ENCODE data around the gene LHX3.

LHX3 gene

DNA sequence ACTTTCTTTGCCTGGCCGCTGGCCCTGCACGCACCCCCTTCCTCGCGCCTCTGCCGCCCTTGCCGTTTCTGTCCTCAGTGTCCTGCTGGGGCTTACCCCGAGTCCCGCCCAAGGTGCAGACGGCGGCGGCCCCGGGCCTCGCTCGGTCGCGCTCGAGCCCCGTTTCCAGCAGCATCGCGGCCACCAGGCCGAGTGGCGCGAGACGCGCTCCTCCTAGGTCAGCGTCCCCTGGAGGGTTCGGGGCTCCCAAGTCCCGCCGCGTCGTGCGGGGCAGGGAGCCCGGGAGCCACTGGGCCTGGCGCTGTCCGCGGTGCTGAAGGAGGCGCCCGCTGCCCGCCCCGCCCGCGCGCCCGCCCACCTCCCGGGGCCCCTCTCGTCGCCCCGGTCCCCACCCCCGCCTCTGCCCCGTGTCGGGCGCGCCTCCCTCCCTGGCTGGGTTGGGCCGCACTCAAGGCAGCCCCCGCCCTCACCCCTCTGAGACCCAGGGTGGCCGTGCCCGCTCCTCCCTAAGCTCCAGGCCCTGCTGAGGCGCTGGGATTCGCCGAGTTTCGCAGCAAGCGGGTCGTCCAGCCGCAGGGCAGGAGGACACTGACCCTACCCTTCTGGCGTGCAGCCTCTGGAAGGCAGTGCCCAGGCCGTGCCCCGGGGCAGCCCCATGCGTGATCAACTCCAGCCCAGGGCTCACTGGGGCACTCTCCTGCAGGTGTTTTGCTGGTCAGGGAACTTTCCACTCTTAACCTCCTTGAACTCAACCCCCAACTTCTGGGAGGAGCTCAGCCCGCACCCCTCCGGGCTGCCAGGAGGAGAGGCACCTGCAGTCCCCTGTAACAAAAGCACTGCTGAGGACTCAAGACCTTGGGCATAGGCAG, at the start of gene LHX3:
Gene LHX3, minus strand, starts transcription at position 291 of the 869 bp plus-strand sequence. Its CDS starts 116 bp downstream, at position 175.
- DNase-seq, result no peak

DNA sequence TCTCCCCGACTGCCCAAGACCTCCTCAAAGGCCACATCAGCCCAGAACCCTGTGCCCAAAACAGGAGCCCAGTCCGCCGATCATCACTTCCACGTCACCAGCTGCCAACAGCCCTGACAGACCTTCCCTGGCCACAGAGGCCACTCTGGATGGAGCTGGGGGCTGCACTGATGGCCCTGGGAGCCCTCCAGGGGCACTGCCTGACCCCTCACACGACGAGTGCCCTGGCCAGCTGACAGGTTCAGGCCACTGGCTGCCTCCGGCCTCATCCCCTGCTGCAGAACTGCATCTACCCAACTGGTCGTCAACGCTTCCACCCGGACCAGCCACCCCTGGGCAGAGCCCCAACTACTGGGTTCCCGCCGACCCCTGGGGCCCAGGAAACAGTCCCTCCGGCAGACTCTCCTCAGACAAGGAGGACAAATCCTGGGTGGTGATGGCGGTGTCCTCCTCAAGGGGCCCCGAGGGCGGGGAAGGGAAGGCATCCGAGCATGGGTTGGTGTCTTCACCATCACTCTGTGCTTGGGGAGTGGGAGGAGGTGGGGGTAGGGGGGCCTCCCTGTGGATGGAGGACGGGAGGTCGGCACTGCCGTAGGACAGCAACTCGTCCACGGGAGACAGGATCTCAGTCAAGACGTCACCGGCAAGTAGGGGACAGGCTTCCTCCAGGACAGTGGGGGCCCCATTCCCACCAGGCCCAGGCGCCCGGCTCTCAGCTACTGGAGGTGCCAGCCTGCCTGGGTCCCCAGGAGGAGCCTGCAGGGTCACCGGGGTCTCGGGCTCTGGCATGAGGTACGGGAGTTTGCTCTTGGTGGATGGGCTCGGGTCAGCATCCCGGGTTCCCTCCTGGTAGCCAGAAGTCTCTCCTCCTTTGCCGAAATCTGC, 48.6 kb upstream of the LHX3 start:
- no peak for DNase-seq

DNA sequence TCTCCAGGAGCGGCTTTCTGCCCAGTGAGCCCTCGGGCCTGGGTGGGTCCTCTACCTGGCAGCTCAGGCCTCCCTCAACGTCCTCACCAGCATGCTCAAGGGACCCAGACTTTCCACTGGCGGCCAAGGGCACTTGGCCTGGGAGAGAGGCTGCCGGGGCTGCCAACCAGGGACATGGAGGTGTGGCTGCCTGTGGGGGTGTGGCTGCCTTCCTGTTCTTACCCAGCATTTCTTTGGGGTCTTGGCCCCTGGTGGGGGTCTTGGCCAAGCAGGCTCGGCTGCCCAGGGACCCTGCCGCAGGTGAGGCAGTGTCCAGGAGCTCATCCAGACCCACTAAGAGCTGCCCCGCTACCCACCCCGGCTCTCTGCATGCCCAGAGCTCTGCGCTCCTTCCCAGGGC, 47.9 kb upstream of the LHX3 start:
- no peak for DNase-seq

DNA sequence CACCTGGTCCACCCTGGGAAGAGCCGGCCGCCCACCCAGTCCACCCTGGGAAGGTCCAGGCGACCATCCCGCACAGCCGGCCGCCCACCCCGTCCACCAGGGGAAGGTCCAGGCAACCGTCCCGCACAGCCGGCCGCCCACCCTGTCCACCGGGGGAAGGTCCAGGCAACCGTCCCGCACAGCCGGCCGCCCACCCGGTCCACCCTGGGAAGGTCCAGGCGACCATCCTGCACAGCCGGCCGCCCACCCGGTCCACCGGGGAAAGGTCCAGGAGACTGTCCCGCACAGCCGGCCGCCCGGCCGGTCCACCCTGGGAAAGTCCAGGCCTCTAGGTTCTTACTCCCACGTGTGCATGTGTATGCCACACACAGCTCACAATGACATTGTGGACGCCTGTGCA, 47.4 kb upstream of the LHX3 start:
- no peak for DNase-seq

DNA sequence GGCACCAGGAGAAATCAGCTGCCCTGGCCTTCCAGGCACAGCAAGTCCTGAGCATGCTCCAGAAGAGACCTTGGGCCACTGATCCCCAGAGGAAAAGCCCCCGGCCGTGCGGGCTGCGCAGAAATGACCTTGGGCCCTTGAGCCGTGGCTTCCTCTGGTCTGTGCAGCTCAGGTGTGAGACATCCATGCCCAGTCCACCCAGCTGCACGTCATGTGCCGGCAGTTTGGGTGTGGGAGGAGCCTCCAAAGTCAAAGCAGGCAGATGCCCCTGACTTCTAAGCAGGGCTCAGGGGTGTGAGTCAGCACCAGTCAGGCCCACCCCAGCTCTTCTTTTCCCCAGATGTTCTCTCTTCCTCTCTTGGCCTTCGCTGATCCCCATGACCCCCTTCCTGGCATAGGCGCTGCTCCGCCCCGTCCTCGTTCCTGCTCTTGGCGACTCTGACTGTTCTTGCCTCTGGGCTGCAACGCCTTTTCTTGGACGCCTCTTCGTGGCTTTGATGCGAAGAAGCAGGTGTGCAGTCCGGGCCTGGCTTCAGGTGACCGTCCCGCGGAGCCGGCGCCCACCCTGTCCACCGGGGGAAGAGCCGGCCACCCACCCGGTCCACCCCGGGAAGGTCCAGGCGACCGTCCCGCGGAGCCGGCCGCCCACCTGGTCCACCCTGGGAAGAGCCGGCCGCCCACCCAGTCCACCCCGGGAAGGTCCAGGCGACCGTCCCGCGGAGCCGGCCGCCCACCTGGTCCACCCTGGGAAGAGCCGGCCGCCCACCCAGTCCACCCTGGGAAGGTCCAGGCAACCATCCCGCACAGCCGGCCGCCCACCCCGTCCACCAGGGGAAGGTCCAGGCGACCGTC, 46.6 kb upstream of the LHX3 start:
- no peak for DNase-seq

DNA sequence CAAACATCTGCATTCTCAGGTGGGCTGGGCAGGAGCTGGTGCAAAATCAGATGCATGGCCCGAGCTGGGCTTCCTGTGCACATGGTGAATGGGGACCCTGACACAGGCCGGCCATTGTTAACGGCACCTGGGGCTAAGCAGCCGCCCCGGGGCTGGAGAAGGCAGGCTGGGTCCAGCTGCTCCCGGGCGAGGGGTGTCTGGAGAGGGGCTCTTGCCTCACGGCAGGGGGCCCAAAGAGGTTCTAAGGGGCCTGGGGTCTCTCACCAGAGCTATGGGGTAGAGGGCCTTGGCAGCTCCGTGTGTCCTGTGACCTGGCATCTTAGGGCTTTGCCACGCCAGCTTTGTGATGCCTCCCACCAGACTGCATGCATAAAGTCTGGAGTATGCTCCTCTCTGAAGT, 45.7 kb upstream of the LHX3 start:
- DNase-seq, result no peak

DNA sequence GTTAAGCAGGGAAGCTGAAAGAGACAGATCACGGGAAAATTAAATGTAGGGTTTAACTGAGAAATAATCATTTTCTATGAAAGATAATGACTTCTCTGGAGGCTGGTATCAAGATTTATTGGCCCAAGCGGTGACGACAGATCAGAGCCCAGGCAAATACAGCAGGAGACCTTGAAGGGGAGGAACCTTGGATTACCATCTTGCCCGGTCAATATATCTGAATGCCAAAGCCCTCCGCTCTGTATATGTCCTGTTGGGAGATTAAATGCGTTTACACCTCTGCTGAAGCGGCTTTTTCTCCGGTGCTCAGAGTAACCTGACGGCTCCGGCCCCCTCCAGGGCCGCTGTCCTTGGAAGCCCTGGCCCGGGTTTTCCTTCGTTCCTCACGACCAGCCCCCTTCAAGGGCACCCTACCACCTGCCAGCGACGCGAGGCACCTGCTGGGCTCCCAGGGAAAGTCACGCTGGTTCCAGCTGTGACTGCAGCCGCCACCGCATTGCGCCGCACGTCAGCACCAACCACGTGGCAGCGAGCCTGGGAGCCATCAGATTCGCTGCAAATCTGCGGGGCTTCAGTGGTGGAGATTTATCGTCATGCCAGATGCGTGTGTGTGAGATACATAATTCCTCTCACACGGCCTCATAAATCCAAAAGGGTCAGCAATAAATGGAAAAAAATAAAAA, 45.1 kb upstream of the LHX3 start:
- no peak for DNase-seq

DNA sequence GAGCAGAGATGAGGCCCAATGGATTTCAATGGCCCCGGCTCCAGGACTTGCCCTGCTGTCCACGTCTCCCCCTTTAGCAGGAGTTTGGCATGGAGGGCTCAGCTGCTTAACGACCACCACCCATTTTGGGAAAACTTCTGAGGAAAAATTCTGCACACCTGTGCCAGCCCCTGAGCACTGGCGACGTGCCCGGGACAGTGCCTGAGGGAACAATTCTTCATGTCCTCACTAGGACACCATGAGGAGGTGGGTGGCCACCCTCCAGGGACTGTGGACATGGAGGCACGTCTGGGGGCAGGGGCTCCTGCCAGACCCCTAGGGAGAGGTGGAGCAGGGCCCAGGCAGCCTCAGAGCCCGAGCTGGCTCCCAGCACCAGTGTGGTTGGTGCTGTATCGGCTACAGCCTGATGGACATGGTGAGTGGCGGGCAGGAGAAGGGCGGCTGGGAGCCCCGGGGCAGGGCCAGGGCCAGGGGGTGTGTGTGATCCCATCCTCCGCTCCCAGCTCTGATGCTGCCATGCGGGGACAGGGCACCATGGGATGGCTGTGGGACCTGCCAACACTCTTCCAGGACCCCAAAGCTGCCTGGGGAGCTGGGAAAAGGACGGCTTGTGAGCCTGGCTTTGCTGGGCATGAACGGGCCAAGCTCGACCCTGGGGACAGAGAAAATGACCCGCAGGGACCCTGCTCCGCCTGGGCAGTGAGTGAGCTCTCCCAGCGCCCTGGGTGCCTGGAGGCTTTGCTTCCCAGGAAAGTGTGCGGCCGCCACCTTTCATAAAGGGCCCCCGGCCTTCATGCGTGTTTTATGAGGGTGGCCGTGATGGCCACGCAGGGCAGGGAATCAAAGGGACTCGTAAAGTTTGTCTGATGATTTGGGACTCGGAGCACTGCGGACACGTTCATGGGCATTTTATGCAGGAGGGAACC, 44.3 kb upstream of the LHX3 start:
- DNase-seq, result no peak

DNA sequence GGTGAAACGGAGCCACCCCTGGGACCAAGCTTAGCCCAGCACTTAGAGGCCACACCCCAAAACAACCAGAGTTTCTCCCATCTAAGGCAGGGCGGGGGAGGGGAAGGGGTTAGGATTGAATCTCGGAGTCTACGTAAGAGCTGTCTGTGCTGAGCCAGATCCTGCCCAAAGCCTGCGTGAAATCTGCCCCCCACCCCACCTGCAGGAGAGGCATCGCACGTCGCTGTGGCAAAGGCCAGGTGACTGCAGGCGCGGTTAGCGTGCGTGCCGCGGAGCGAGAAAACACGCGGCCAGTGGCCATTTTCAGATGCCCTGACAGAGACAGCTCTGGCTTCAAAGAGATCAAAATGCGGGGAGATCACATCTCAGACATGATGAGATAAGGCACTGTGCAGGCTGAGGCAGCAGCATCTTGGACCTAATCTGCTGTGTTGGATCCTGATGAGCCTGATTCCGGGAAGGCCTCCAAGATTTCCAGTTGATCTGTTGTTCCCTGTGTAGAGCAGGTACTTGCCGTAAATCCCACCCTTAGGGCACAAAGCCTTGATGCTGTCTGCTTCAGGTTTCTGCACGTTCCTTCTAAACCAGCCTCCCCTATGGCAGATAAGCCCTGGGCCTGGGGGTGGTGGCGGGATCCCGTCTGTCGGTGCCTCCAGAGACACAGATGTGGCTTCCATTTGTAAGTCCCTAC, 43.2 kb upstream of the LHX3 start:
- DNase-seq, result no peak

DNA sequence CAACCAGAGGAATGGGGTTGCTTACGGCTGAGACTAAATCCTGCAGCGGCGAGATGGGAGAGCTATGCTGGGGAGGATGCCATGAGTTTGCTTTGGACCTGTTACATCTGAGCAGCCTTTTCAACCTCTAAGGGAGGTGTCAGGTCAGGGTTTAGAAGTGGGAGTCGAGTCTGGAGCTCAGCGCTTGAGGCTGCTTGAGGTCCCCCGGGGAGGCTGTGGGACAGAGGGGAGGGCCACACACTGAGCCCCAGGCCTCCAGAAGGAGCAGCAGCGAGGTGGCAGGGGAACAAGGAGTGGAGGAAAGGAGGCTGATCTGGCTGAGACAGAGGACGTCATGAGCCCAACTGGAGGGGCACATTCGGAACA, 42.6 kb upstream of the LHX3 start:
- DNase-seq, result no peak

DNA sequence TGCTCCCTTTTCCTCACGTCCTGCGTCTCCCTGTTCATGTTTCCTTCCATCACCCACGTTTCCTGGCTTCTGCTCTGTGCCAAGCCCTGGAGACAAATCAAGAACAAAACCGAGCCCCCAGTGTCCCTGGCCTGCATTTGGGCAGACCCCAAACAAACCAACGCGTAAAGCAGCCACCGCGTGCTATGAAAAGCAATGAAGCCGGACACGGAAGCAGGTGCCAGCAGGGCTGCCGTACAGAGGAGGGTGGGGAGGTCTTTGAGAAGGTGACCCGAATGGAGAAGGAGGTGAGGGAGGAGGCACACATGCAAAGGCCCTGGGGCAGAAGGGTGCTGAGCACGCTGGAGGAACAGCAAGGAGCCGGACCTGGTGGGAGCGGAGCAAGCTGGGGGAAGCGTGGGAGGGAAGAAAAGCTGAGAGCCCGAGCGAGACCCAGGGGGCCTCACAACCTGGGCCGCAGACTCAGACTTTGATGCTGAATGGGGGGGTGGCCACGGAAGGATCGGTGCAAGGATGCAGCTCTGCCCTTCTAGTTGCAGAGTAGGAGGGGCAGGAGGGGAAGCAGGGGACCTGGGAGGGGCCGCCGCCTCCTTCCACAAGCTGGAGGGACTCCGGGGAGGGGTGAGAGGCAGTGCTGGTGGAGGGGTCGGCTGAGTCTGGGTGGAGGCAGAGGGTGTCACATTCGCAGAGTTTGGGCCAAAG, 42.1 kb upstream of the LHX3 start:
- DNase-seq, result no peak

DNA sequence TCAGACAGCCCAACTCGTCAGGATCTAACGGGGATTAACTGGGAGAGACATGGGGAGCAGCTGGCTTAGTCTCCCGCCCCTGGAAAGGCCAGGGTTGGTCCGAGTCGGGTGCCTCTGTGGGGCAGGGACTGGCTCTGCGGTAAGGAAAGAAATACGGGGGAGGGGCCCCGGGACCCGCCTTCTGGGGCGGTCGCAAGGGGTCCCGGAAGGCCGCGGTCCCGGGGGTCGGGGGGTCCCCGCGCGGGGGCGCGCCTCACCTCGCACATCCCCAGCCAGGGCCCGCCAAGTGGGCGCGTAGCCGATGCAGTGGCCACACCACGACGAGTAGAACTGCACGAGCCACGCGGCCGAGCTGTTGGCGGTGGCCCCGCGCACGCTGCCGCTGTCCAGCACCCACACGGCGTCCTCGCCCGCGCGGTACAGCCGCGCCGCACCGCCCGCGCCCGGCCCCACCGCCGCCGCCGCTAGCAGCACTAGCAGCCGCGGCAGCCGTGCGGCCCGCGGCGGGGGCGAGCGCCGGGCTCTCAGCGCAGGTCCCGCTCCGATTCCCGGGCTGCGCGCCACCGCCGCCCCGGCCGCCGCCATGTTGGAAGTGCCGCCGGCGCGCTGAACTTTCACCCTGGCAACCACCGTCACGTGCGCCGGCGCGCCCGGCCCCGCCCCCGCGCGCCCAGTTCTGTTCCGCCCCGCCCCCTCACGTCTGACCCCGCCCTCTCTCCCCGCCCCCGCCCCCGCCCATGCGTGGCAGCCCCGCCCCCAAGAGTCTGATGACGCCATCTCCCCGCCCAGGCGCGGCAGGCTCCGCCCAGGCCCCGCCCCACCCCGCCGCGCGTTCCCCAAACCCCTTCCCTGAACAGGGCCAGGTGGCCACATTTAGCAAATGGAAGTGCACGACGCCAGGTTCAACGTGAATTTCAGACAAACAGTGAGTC, 40.6 kb upstream of the LHX3 start, which contains the start of gene QSOX2:
Gene QSOX2, minus strand, starts transcription at position 594 of the 932 bp plus-strand sequence. Its CDS starts 9 bp downstream, at position 585.
- DNase-seq, result peak; percentile 76

DNA sequence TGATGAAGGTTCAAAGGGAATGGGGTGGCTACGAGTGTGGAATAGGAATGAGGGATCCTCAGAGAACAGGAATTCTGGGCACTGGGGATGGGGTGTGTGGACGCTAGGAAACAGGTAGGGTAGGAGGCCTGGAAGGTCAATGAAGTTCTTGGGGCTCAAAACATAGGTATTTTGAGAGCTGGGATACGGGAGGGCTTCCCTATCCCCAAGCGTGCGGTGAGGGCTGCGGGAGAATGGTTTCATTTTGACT, 40.0 kb upstream of the LHX3 start:
- no peak for DNase-seq

DNA sequence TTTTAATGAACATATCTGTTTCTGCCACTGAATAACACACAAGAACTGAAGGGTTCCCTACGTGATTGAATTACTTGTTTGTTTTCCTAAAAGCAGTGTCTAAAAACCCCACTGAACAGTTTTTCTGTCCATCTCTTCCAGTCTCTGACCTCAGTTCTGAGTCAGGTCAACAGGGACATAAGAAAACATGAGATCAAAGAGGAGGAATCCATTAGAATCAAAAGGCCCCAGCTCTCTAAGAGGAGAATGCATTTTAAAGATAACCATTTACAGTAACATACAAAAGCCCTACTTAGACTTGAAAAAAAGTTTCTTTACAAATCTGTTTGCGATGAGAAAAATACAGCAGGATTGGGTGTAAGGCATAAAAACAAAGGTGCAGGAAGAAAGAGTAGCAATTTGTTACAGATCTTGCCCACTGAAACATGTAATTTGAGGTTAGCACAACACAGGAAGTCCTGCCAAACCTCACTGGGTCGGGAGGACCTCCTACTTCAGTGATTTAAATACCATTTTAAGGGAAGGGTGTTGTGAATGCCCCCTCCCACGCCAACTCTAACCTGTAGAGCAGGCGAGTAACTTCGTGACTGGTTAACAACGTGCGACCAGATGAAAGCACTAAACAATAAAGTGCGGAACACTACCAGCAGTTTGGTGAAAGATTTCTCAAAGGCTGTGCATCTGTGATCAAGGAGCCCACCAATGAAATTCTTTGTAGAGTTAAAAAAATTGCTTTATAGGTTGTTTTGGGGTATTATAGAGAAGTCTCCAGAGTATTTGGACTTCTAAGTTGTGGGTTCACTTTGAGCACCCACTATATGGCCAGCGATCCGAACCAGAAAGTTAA, 39.4 kb upstream of the LHX3 start:
- no peak for DNase-seq

DNA sequence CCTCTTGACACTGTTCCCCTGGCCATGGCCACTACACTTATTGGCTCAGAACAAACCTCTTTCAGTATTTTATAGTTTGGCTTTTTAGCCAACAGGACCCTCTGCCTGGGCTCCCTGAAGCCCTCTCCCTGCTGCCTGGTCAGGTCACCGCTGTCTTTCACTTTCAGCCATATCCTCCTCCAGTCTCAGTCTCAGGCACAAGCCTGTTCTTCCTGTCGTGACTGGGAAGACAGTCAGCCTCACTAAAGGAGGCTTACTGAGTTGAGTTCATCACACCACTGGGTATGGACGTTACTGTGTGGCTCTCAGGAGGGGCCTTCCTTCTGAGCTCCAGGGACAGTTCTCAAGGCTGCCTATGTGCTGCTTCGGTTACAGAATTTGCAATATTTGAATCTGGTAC, 38.7 kb upstream of the LHX3 start:
- no peak for DNase-seq

DNA sequence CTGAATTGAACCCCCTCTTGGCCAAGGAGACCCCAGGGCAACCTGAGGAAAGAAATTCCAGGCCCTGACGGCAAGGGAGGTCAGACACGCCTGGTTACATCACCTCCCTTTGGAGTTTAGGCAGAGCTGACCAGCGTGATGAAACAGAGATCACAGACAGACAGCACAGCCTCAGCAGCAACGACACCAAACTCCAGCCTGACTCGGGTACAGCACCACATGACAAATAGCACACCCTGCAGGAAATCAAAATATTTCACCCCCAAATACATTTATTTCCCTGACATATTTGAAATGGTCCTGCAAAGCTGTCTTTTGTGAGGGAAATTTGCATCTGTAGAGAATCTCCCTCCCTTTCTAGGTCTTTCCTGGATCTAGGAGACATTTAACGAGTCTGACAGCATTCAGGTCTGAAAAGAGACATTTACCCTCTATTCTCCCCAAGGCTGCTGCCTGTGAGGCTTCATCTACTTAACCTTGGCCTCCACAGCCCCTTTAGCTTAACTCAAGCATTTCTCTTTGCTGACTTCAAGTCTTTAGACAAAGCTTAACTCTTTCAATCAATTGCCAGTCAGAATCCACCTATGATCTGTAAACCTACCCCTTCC, 38.1 kb upstream of the LHX3 start:
- DNase-seq, result no peak

DNA sequence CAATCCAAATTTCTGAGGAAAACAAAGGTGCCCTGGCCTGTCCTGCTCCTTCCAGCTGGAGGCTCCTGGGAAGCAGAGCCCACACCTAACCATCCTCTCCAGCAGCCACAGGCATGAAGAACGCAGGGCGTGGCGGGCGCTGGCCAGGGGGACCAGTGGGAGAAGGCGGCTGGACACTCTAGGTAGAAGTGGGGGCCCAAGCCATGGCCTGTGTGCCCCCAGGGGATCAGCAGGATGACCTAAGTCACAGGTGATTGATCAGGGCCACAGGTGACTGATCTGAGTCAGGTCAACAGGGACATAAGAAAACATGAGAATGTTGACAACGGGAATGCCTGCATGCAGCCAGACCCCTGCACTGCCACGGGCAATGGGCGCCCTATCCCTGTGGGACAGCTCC, 37.3 kb upstream of the LHX3 start:
- DNase-seq, result no peak

DNA sequence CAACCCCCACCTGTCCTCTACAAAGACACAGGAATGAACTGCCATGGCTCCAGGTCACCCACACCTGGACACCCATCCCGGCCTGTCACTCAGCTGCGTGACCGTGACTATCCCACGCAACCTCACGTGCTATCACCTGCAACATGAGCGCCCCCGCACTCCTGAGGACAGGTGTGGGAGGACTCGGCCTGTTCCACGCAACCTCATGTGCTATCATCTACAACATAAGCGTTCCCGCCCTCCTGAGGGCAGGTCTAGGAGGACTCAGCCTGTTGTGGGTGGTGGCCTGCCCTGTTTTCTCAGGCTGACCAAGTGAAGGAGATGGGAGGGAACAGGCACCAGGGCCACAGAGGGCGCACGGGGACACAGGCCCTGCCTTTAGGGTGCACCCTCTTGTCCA, 36.6 kb upstream of the LHX3 start:
- no peak for DNase-seq
